Activated T-cell treated with anti-CD3 and anti-CD28 coated beads, Interleukin-2, amount 50 U/mL, for 72 hours (primary cell): Measurements from ENCODE around the gene PDS5B. TPM values are rescaled to one million over a fixed set of nuclear protein-coding genes. Genes with fewer than 3 reads are reported as not detected.

Experiments
- ATAC-seq, 2 donors: fragments of 150-1000 bp; cut with Tn5 transposase; replicated peaks in 1 of 2; 2 replicates each; pipeline ENCODE4 v1.10.0; 2021; ENCODE audit warnings: moderate library complexity in 2 of 2, mild to moderate bottlenecking in 1 of 2
- DNase-seq, 2 donors: peaks; one replicate each; pipeline ENCODE4 v3.0.0; 2021 to 2022; ENCODE audit warnings: mixed read lengths in 1 of 2
- H3K27ac Mint-ChIP-seq: one replicate; pipeline ENCODE4 v1.8.0; 2022; ENCODE audit warnings: mild to moderate bottlenecking, moderate library complexity, mixed read lengths
- H3K27me3 Mint-ChIP-seq: one replicate; pipeline ENCODE4 v1.8.0; 2022; ENCODE audit warnings: low read depth, mixed read lengths
- H3K36me3 Mint-ChIP-seq, 2 donors: one replicate each; pipeline ENCODE4 v1.8.0; 2022; ENCODE audit warnings: mixed read lengths in 2 of 2, mild to moderate bottlenecking in 1 of 2; ENCODE audit not compliant: insufficient read depth in 2 of 2
- H3K4me1 Mint-ChIP-seq: one replicate; pipeline ENCODE4 v1.8.0; 2022; ENCODE audit warnings: low read depth, mixed read lengths
- H3K4me3 Mint-ChIP-seq, 2 donors: one replicate each; pipeline ENCODE4 v1.8.0; 2022; ENCODE audit warnings: mild to moderate bottlenecking in 2 of 2, mixed read lengths in 2 of 2, moderate library complexity in 2 of 2
- H3K9me3 Mint-ChIP-seq, 2 donors: one replicate each; pipeline ENCODE4 v1.8.0; 2022; ENCODE audit warnings: mixed read lengths in 2 of 2
- total RNA-seq, 2 donors: library from RNA; stranded (reverse); gene quantifications; one replicate each; pipeline ENCODE4 v1.2.3, GENCODE V29; 2022

PDS5B gene
- total RNA-seq, 2 donors from 2014 or later: 52.9 to 53.1 TPM

- Mint-ChIP-seq H3K9me3 (no peaks in the 10 kb centered on the region), H3K4me3 (no peak overlapping the region), H3K27ac (no peak overlapping the region), H3K27me3 (no peaks in the 10 kb centered on the region), H3K4me1 (peaks cover 62% of the 10 kb centered on the region), H3K36me3 (peaks cover 2 to 11% of the 10 kb centered on the region in 2 donors)
- ATAC-seq: no peak
- no peak for DNase-seq
Observed at GRCh38 chr13:32595306-32595705, 9.1 kb downstream of the PDS5B start.

GRCh38 chr13:32600890-32601289 is 14.6 kb downstream of the PDS5B start:
- no peak for ATAC-seq
- H3K27ac Mint-ChIP-seq: peak overlapping the region; percentile 44
- no peak overlapping the region for H3K4me3 Mint-ChIP-seq
- H3K36me3 Mint-ChIP-seq: peaks cover 19 to 43% of the 10 kb centered on the region in 2 donors
- H3K9me3 Mint-ChIP-seq: peaks cover 7 to 20% of the 10 kb centered on the region in 2 donors
- DNase-seq: no peak
- H3K4me1 Mint-ChIP-seq: peaks cover 24% of the 10 kb centered on the region
- H3K27me3 Mint-ChIP-seq: no peaks in the 10 kb centered on the region

- no peak for DNase-seq
- H3K27me3 Mint-ChIP-seq: no peaks in the 10 kb centered on the region
- H3K9me3 Mint-ChIP-seq: peaks cover 15 to 19% of the 10 kb centered on the region in 2 donors
- H3K27ac Mint-ChIP-seq: no peak overlapping the region
- peaks cover 25 to 31% of the 10 kb centered on the region in 2 donors for H3K36me3 Mint-ChIP-seq
- no peak overlapping the region for H3K4me3 Mint-ChIP-seq
- no peak for ATAC-seq
- peaks cover 9% of the 10 kb centered on the region for H3K4me1 Mint-ChIP-seq
Observed at GRCh38 chr13:32609428-32609827, 23.2 kb downstream of the PDS5B start.

- H3K4me3 Mint-ChIP-seq: no peak overlapping the region
- peaks cover 18 to 28% of the 10 kb centered on the region in 2 donors for H3K36me3 Mint-ChIP-seq
- DNase-seq (no peak), ATAC-seq (no peak)
- peaks cover 9% of the 10 kb centered on the region for H3K4me1 Mint-ChIP-seq
- no peaks in the 10 kb centered on the region for H3K27me3 Mint-ChIP-seq
- H3K27ac Mint-ChIP-seq: no peak overlapping the region
- peaks cover 8 to 13% of the 10 kb centered on the region in 2 donors for H3K9me3 Mint-ChIP-seq
Observed at GRCh38 chr13:32610538-32610937, 24.3 kb downstream of the PDS5B start.

- Mint-ChIP-seq H3K27me3 (no peaks in the 10 kb centered on the region), H3K27ac (peak overlapping the region; percentile 2), H3K9me3 (peaks cover 8 to 10% of the 10 kb centered on the region in 2 donors), H3K4me1 (peaks cover 9% of the 10 kb centered on the region), H3K36me3 (peaks cover 16 to 24% of the 10 kb centered on the region in 2 donors), H3K4me3 (no peak overlapping the region)
- DNase-seq (no peak), ATAC-seq (no peak)
Observed at GRCh38 chr13:32610977-32611376, 24.7 kb downstream of the PDS5B start.

- no peaks in the 10 kb centered on the region for H3K27me3 Mint-ChIP-seq
- H3K4me1 Mint-ChIP-seq: peaks cover 10% of the 10 kb centered on the region
- H3K4me3 Mint-ChIP-seq: no peak overlapping the region
- no peak overlapping the region for H3K27ac Mint-ChIP-seq
- DNase-seq (no peak), ATAC-seq (no peak)
- peaks cover 20 to 42% of the 10 kb centered on the region in 2 donors for H3K36me3 Mint-ChIP-seq
- peaks cover 13 to 15% of the 10 kb centered on the region in 2 donors for H3K9me3 Mint-ChIP-seq
Observed at GRCh38 chr13:32616883-32617511, 30.7 kb downstream of the PDS5B start.

GRCh38 chr13:32622827-32623226 is 36.6 kb downstream of the PDS5B start:
- Mint-ChIP-seq H3K27me3 (no peaks in the 10 kb centered on the region), H3K4me1 (peaks cover 51% of the 10 kb centered on the region), H3K4me3 (peak overlapping the region in 1 of 2 donors; percentile 36), H3K9me3 (peaks cover 12 to 16% of the 10 kb centered on the region in 2 donors), H3K36me3 (peaks cover 18 to 48% of the 10 kb centered on the region in 2 donors), H3K27ac (peak overlapping the region; percentile 85)
- ATAC-seq (peak; percentile 96 to 97), DNase-seq (peak; percentile 37 to 41)

GRCh38 chr13:32624441-32624840 is 38.2 kb downstream of the PDS5B start:
- Mint-ChIP-seq H3K4me1 (peaks cover 51% of the 10 kb centered on the region), H3K27ac (peak overlapping the region; percentile 88), H3K4me3 (no peak overlapping the region), H3K27me3 (no peaks in the 10 kb centered on the region), H3K9me3 (peaks cover 12 to 13% of the 10 kb centered on the region in 2 donors), H3K36me3 (peaks cover 11 to 38% of the 10 kb centered on the region in 2 donors)
- DNase-seq: no peak
- ATAC-seq: no peak

- DNase-seq: no peak
- Mint-ChIP-seq H3K4me3 (no peak overlapping the region), H3K27ac (no peak overlapping the region), H3K9me3 (peaks cover 4% of the 10 kb centered on the region in 2 donors), H3K4me1 (peaks cover 38% of the 10 kb centered on the region), H3K27me3 (no peaks in the 10 kb centered on the region), H3K36me3 (peaks cover 3 to 14% of the 10 kb centered on the region in 2 donors)
- no peak for ATAC-seq
Observed at GRCh38 chr13:32627793-32628192, 41.5 kb downstream of the PDS5B start.

- Mint-ChIP-seq H3K4me1 (peaks cover 22% of the 10 kb centered on the region), H3K4me3 (no peak overlapping the region), H3K27ac (no peak overlapping the region), H3K36me3 (peaks cover 0 to 5% of the 10 kb centered on the region in 2 donors), H3K9me3 (no peaks in the 10 kb centered on the region), H3K27me3 (no peaks in the 10 kb centered on the region)
- DNase-seq (no peak), ATAC-seq (no peak)
Observed at GRCh38 chr13:32629313-32629712, 43.1 kb downstream of the PDS5B start.

- no peak for ATAC-seq
- Mint-ChIP-seq H3K36me3 (peaks cover 0 to 3% of the 10 kb centered on the region in 2 donors), H3K27me3 (no peaks in the 10 kb centered on the region), H3K4me3 (no peak overlapping the region), H3K27ac (no peak overlapping the region), H3K9me3 (no peaks in the 10 kb centered on the region), H3K4me1 (peaks cover 17% of the 10 kb centered on the region)
- no peak for DNase-seq
Observed at GRCh38 chr13:32629866-32630265, 43.6 kb downstream of the PDS5B start.

GRCh38 chr13:32632343-32632909 is 46.2 kb downstream of the PDS5B start:
- ATAC-seq (no peak), DNase-seq (no peak)
- Mint-ChIP-seq H3K27me3 (no peaks in the 10 kb centered on the region), H3K36me3 (no peaks in the 10 kb centered on the region), H3K9me3 (no peaks in the 10 kb centered on the region), H3K4me3 (no peak overlapping the region), H3K27ac (peak overlapping the region; percentile 43), H3K4me1 (no peaks in the 10 kb centered on the region)

- Mint-ChIP-seq H3K9me3 (no peaks in the 10 kb centered on the region), H3K27me3 (no peaks in the 10 kb centered on the region), H3K4me1 (peaks cover 1% of the 10 kb centered on the region), H3K4me3 (no peak overlapping the region), H3K36me3 (no peaks in the 10 kb centered on the region), H3K27ac (no peak overlapping the region)
- ATAC-seq (no peak), DNase-seq (no peak)
Observed at GRCh38 chr13:32636711-32637110, 50.5 kb downstream of the PDS5B start.
